Measurements from ENCODE around the gene DNAH1.

DNA sequence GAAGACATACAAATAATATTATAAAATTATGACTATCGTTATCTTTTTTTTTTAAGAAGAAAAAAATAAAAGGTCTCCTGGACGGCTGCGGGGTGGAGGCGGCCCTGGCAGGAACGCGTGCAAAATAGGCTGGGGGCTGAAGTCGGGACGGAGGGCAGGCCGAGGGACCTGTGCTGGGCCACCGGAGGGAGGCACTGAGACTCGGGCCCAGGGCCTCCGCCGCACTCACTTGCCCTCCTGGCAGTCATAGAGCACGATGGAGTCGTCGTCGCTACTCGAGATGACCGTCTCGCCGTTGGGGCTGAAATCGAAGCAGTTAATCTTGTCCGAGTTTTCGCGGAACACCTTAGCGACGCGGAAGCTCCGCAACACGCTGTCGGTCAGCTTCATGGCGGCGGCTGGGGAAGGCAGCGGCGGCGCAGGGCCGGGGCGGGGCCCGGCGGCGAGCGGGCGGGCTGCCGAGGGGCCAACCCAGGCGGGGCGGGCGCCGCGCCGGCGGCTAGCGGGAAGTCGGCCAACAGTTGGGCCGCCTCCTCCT is 38.1 kb upstream of the DNAH1 start:
- peak; percentile 25 to 65 (median 38) for TF ChIP-seq CTCF (IDR thresholded peaks at IDR 0.05 in 4 of 5, conservative IDR thresholded peaks at IDR 0.05 in 1 of 5)
- TF ChIP-seq POLR2A (IDR thresholded peaks at IDR 0.05) = no peak
